ENCODE results near the gene CHCHD10.

The CHCHD10 gene

GRCh38 chr22:23784215-23784732, 16.5 kb upstream of the CHCHD10 start:
- no peak for TF ChIP-seq EZH2phosphoT487 (IDR thresholded peaks at IDR 0.05; ENCODE audit: borderline replicate concordance, low read length)
- no peak for TF ChIP-seq CTCF (IDR thresholded peaks at IDR 0.05; ENCODE audit: low read depth, low read length, poor library complexity, severe bottlenecking)
- Histone ChIP-seq H3K79me2 (ENCODE audit: control insufficient read depth, low read length) (peaks cover 27% of the 10 kb centered on the region), H3K36me3 (ENCODE audit: control insufficient read depth, low read length) (peaks cover 19% of the 10 kb centered on the region), H3K4me1 (ENCODE audit: control insufficient read depth, low read length) (peaks cover 28% of the 10 kb centered on the region), H3K4me2 (ENCODE audit: low read length) (no peak overlapping the region), H3K9me3 (ENCODE audit: control insufficient read depth, insufficient read depth, low read length) (no peaks in the 10 kb centered on the region), H3K4me3 (ENCODE audit: low read length) (no peak overlapping the region), H4K20me1 (ENCODE audit: control insufficient read depth, insufficient read depth, low read depth, low read length) (peaks cover 14% of the 10 kb centered on the region), H3K27ac (ENCODE audit: low read depth, low read length) (no peak overlapping the region), H3K27me3 (ENCODE audit: control insufficient read depth, low read length) (no peaks in the 10 kb centered on the region), H3K9me2 (replicated peaks; ENCODE audit: control insufficient read depth, low read length) (no peaks in the 10 kb centered on the region), H3F3A (ENCODE audit: control insufficient read depth, insufficient read depth) (peaks cover 2% of the 10 kb centered on the region; the same call in 1 of the 2 replicates)

- Histone ChIP-seq H3K79me2 (ENCODE audit: control insufficient read depth, low read length) (peaks cover 19% of the 10 kb centered on the region), H3K4me2 (ENCODE audit: low read length) (no peak overlapping the region), H3K9me2 (replicated peaks; ENCODE audit: control insufficient read depth, low read length) (no peaks in the 10 kb centered on the region), H3K27me3 (ENCODE audit: control insufficient read depth, low read length) (no peaks in the 10 kb centered on the region), H3K36me3 (ENCODE audit: control insufficient read depth, low read length) (peaks cover 12% of the 10 kb centered on the region), H3K27ac (ENCODE audit: low read depth, low read length) (no peak overlapping the region), H3K4me1 (ENCODE audit: control insufficient read depth, low read length) (peaks cover 20% of the 10 kb centered on the region), H3K9me3 (ENCODE audit: control insufficient read depth, insufficient read depth, low read length) (no peaks in the 10 kb centered on the region), H3F3A (ENCODE audit: control insufficient read depth, insufficient read depth) (peaks cover 2% of the 10 kb centered on the region; the same call in 1 of the 2 replicates), H4K20me1 (ENCODE audit: control insufficient read depth, insufficient read depth, low read depth, low read length) (peaks cover 10% of the 10 kb centered on the region), H3K4me3 (ENCODE audit: low read length) (no peak overlapping the region)
- TF ChIP-seq EZH2phosphoT487 (IDR thresholded peaks at IDR 0.05; ENCODE audit: borderline replicate concordance, low read length) (no peak), CTCF (IDR thresholded peaks at IDR 0.05; ENCODE audit: low read depth, low read length, poor library complexity, severe bottlenecking) (no peak)
These were observed 15.7 kb upstream of the CHCHD10 start for GRCh38 chr22:23783265-23784150.

- H3K4me3 ChIP-seq (ENCODE audit: low read length): no peak overlapping the region
- H3K4me1 ChIP-seq (ENCODE audit: control insufficient read depth, low read length): peaks cover 12% of the 10 kb centered on the region
- peaks cover 2% of the 10 kb centered on the region; the same call in 1 of the 2 replicates for H3F3A ChIP-seq (ENCODE audit: control insufficient read depth, insufficient read depth)
- no peak overlapping the region for H3K27ac ChIP-seq (ENCODE audit: low read depth, low read length)
- H3K4me2 ChIP-seq (ENCODE audit: low read length): no peak overlapping the region
- no peaks in the 10 kb centered on the region for H3K9me2 ChIP-seq (replicated peaks; ENCODE audit: control insufficient read depth, low read length)
- H4K20me1 ChIP-seq (ENCODE audit: control insufficient read depth, insufficient read depth, low read depth, low read length): peaks cover 3% of the 10 kb centered on the region
- no peaks in the 10 kb centered on the region for H3K9me3 ChIP-seq (ENCODE audit: control insufficient read depth, insufficient read depth, low read length)
- H3K36me3 ChIP-seq (ENCODE audit: control insufficient read depth, low read length): peaks cover 4% of the 10 kb centered on the region
- H3K79me2 ChIP-seq (ENCODE audit: control insufficient read depth, low read length): peaks cover 11% of the 10 kb centered on the region
- TF ChIP-seq EZH2phosphoT487 (IDR thresholded peaks at IDR 0.05; ENCODE audit: borderline replicate concordance, low read length) (no peak), CTCF (IDR thresholded peaks at IDR 0.05; ENCODE audit: low read depth, low read length, poor library complexity, severe bottlenecking) (no peak)
- H3K27me3 ChIP-seq (ENCODE audit: control insufficient read depth, low read length): no peaks in the 10 kb centered on the region
These were observed 14.9 kb upstream of the CHCHD10 start for GRCh38 chr22:23782703-23783102.

Data from DOHH2 (cell line).